Activated T-cell treated with anti-CD3 and anti-CD28 coated beads, Interleukin-2, amount 50 U/mL, for 24 hours (primary cell): ENCODE results near the gene GALNT6.
"Not testable (repeated sequence)": the region's sequence is repeated elsewhere in the genome, so short reads cannot be mapped to it uniquely, and the experiment has no call there.

ENCODE experiments used
- DNase-seq: peaks from one replicate; pipeline ENCODE4 v3.0.0-alpha.2; 2020
- H3K27ac Mint-ChIP-seq: 2 replicates; pipeline ENCODE4 v1.8.0; 2020; ENCODE audit warnings: mild to moderate bottlenecking, mixed read lengths
- H3K27me3 Mint-ChIP-seq: 2 replicates; pipeline ENCODE4 v1.8.0; 2020; ENCODE audit warnings: mixed read lengths
- H3K36me3 Mint-ChIP-seq: 2 replicates; pipeline ENCODE4 v1.8.0; 2020; ENCODE audit warnings: low read depth, mixed read lengths
- H3K4me1 Mint-ChIP-seq: 2 replicates; pipeline ENCODE4 v1.8.0; 2020; ENCODE audit warnings: low read depth, mixed read lengths
- H3K4me3 Mint-ChIP-seq: 2 replicates; pipeline ENCODE4 v1.8.0; 2020; ENCODE audit warnings: mild to moderate bottlenecking, moderate library complexity, mixed read lengths
- H3K9me3 Mint-ChIP-seq: 2 replicates; pipeline ENCODE4 v1.8.0; 2020; ENCODE audit warnings: mixed read lengths

Gene GALNT6

GRCh38 chr12:51339750-51340149 lies 51.5 kb downstream of the GALNT6 start:
- Mint-ChIP-seq H3K4me1 (peaks cover 23% of the 10 kb centered on the region), H3K36me3 (no peaks in the 10 kb centered on the region), H3K4me3 (no peak overlapping the region)

GRCh38 chr12:51337336-51337735 lies 53.9 kb downstream of the GALNT6 start:
- not testable (repeated sequence) for DNase-seq, H3K36me3 Mint-ChIP-seq, H3K27me3 Mint-ChIP-seq, H3K27ac Mint-ChIP-seq, H3K9me3 Mint-ChIP-seq, H3K4me3 Mint-ChIP-seq
- peaks cover 13% of the 10 kb centered on the region for H3K4me1 Mint-ChIP-seq

More at GRCh38 chr12:51339750-51340149, 51.5 kb downstream of the GALNT6 start:
- Mint-ChIP-seq H3K9me3 (no peaks in the 10 kb centered on the region), H3K27ac (no peak overlapping the region), H3K27me3 (no peaks in the 10 kb centered on the region)
- DNase-seq = no peak

DNA sequence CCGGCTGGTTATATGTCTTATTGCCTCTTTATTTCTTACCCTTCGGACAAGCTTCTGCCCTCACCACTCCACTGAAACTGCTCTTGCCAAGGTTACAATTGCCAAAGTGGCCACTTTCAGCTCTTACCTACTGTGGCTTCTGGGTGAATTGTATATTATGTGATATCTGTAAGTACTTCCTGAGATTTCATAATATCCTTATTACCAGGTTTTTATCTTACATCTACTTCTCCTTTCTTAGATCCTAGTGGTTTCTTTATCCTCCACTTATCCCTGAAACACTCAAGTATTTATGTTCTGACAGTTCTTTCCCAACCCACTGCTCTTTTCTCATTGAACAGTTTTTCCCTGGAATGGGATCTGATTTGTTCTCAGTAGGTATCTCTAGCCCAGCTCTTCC lies 55.3 kb downstream of the GALNT6 start:
- H3K27me3 Mint-ChIP-seq = no peaks in the 10 kb centered on the region
- no peak overlapping the region for H3K4me3 Mint-ChIP-seq
- no peaks in the 10 kb centered on the region for H3K9me3 Mint-ChIP-seq
- H3K4me1 Mint-ChIP-seq = peaks cover 4% of the 10 kb centered on the region
- no peak overlapping the region for H3K27ac Mint-ChIP-seq
- no peaks in the 10 kb centered on the region for H3K36me3 Mint-ChIP-seq
- DNase-seq = no peak

- Mint-ChIP-seq H3K27ac (no peak overlapping the region), H3K4me1 (peaks cover 12% of the 10 kb centered on the region), H3K9me3 (no peaks in the 10 kb centered on the region), H3K4me3 (no peak overlapping the region), H3K27me3 (no peaks in the 10 kb centered on the region), H3K36me3 (no peaks in the 10 kb centered on the region)
- no peak for DNase-seq
These were observed 56.4 kb downstream of the GALNT6 start for GRCh38 chr12:51334764-51335163.

DNA sequence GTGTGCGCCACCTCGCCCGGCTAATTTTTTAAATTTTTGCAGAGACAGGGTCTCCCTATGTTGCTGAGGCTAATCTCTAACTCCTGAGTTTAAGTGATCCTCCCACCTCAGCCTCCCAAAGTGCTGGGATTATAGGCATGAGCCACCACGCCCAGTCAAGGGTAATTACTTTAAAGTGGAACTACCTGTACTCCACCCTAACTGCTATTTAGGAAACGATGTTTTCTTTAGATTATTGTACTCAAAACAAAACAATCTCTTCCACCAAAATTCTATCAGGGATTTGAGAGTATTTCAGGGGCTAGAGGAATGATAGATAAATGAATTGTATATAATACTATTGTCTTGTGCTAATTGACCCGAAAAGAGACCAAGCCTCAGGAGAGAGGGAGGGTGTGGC lies 57.7 kb downstream of the GALNT6 start:
- DNase-seq = no peak
- Mint-ChIP-seq H3K27ac (peak overlapping the region; percentile 42), H3K4me3 (no peak overlapping the region), H3K27me3 (no peaks in the 10 kb centered on the region), H3K9me3 (no peaks in the 10 kb centered on the region), H3K36me3 (no peaks in the 10 kb centered on the region), H3K4me1 (peaks cover 23% of the 10 kb centered on the region)

- DNase-seq = no peak
- Mint-ChIP-seq H3K27me3 (no peaks in the 10 kb centered on the region), H3K4me1 (peaks cover 51% of the 10 kb centered on the region), H3K4me3 (no peak overlapping the region), H3K27ac (peak overlapping the region; percentile 89), H3K9me3 (no peaks in the 10 kb centered on the region), H3K36me3 (no peaks in the 10 kb centered on the region)
These were observed 61.0 kb downstream of the GALNT6 start for GRCh38 chr12:51330186-51330585.

- Mint-ChIP-seq H3K4me3 (peak overlapping the region; percentile 1), H3K27me3 (no peaks in the 10 kb centered on the region), H3K9me3 (no peaks in the 10 kb centered on the region), H3K27ac (peak overlapping the region; percentile 89), H3K36me3 (no peaks in the 10 kb centered on the region), H3K4me1 (peaks cover 55% of the 10 kb centered on the region)
- no peak for DNase-seq
These were observed 61.5 kb downstream of the GALNT6 start for GRCh38 chr12:51329742-51330141.

DNA sequence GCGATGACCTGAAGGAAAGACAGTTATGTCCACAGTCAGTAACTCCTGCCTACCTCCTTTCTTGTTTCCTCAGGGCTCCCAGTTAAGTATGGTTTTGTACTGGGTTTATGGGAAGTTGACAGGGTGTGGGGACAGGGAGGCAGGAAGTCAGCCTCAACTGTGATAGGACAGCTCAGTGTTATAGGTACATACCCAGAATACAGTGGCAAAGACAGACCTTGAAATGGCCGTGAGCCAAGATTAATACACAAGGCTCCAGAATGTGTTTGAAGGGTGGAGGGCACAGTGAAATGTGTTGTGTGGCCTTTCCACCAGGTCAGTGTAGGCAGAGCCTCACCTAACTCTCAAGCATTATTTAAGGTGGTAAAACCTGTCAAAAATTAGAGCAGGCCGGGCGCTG lies 62.6 kb downstream of the GALNT6 start:
- Mint-ChIP-seq H3K4me3 (no peak overlapping the region), H3K4me1 (peaks cover 58% of the 10 kb centered on the region), H3K27ac (peak overlapping the region; percentile 71), H3K9me3 (no peaks in the 10 kb centered on the region), H3K36me3 (peaks cover 5% of the 10 kb centered on the region), H3K27me3 (no peaks in the 10 kb centered on the region)
- no peak for DNase-seq

GRCh38 chr12:51326698-51327439 lies 64.3 kb downstream of the GALNT6 start:
- no peak for DNase-seq
- H3K4me1 Mint-ChIP-seq = peaks cover 69% of the 10 kb centered on the region
- H3K36me3 Mint-ChIP-seq = peaks cover 21% of the 10 kb centered on the region
- peak overlapping the region; percentile 94 for H3K27ac Mint-ChIP-seq
- H3K27me3 Mint-ChIP-seq = no peaks in the 10 kb centered on the region
- no peaks in the 10 kb centered on the region for H3K9me3 Mint-ChIP-seq
- H3K4me3 Mint-ChIP-seq = peak overlapping the region; percentile 55

- H3K27me3 Mint-ChIP-seq = no peaks in the 10 kb centered on the region
- no peak for DNase-seq
- peak overlapping the region; percentile 51 for H3K4me3 Mint-ChIP-seq
- peaks cover 30% of the 10 kb centered on the region for H3K36me3 Mint-ChIP-seq
- peaks cover 80% of the 10 kb centered on the region for H3K4me1 Mint-ChIP-seq
- no peaks in the 10 kb centered on the region for H3K9me3 Mint-ChIP-seq
- H3K27ac Mint-ChIP-seq = peak overlapping the region; percentile 76
These were observed 66.3 kb downstream of the GALNT6 start for GRCh38 chr12:51324953-51325352.

- peak; percentile 84 for DNase-seq
- peaks cover 80% of the 10 kb centered on the region for H3K4me1 Mint-ChIP-seq
- H3K9me3 Mint-ChIP-seq = no peaks in the 10 kb centered on the region
- H3K27ac Mint-ChIP-seq = peak within 1 kb of the TSS; percentile 98
- no peaks in the 10 kb centered on the region for H3K27me3 Mint-ChIP-seq
- peaks cover 30% of the 10 kb centered on the region for H3K36me3 Mint-ChIP-seq
- peak within 1 kb of the TSS; percentile 92 for H3K4me3 Mint-ChIP-seq
These were observed 67.0 kb downstream of the GALNT6 start, which contains the start of gene BIN2 for GRCh38 chr12:51323966-51324895. TSS of gene BIN2 (minus strand) at chr12:51324174. CDS start at chr12:51324102, 72 bp downstream.

- Mint-ChIP-seq H3K4me1 (peaks cover 81% of the 10 kb centered on the region), H3K9me3 (no peaks in the 10 kb centered on the region), H3K36me3 (peaks cover 35% of the 10 kb centered on the region), H3K27me3 (no peaks in the 10 kb centered on the region), H3K4me3 (peak overlapping the region; percentile 92), H3K27ac (peak overlapping the region; percentile 98)
- DNase-seq = peak; percentile 60
These were observed 67.8 kb downstream of the GALNT6 start for GRCh38 chr12:51323317-51323960.

GRCh38 chr12:51322452-51322851 lies 68.8 kb downstream of the GALNT6 start:
- Mint-ChIP-seq H3K27ac (peak overlapping the region; percentile 98), H3K27me3 (no peaks in the 10 kb centered on the region), H3K9me3 (no peaks in the 10 kb centered on the region), H3K4me1 (peaks cover 78% of the 10 kb centered on the region), H3K36me3 (peaks cover 41% of the 10 kb centered on the region), H3K4me3 (peak overlapping the region; percentile 92)
- DNase-seq = no peak

- Mint-ChIP-seq H3K4me3 (peak overlapping the region; percentile 92), H3K27ac (peak overlapping the region; percentile 92), H3K36me3 (peaks cover 43% of the 10 kb centered on the region), H3K27me3 (no peaks in the 10 kb centered on the region), H3K4me1 (peaks cover 77% of the 10 kb centered on the region), H3K9me3 (no peaks in the 10 kb centered on the region)
- no peak for DNase-seq
These were observed 69.3 kb downstream of the GALNT6 start for GRCh38 chr12:51321882-51322281.
